Activated T-helper 1 cell treated with anti-CD3 and anti-CD28 coated beads, Interleukin-2, amount 50 U/mL, for 16 hours (primary cell): ENCODE measurements around the gene UTF1.
"Not testable (repeated sequence)": the region's sequence is repeated elsewhere in the genome, so short reads cannot be mapped to it uniquely, and the experiment has no call there.

Experiments
- DNase-seq, 2 donors: peaks; one replicate each; pipeline ENCODE4 v3.0.0-alpha.2; 2020; ENCODE audit warnings: low read depth in 1 of 2, low spot score in 1 of 2

UTF1 gene

GRCh38 chr10:133261726-133262325 is 31.8 kb downstream of the UTF1 start:
- peak; percentile 73 to 81 for DNase-seq

- no peak for DNase-seq
Measured at GRCh38 chr10:133262696-133263095, 32.7 kb downstream of the UTF1 start.

GRCh38 chr10:133263674-133264073 is 33.7 kb downstream of the UTF1 start:
- DNase-seq, result no peak

GRCh38 chr10:133264461-133264860 is 34.4 kb downstream of the UTF1 start:
- no peak for DNase-seq

- DNase-seq, result not testable (repeated sequence)
Measured at GRCh38 chr10:133265052-133265451, 35.0 kb downstream of the UTF1 start.

GRCh38 chr10:133266056-133266795 is 36.2 kb downstream of the UTF1 start:
- no peak for DNase-seq

- DNase-seq, result no peak
Measured at GRCh38 chr10:133267293-133267692, 37.3 kb downstream of the UTF1 start.

GRCh38 chr10:133267829-133268228 is 37.8 kb downstream of the UTF1 start:
- no peak for DNase-seq

- no peak for DNase-seq
Measured at GRCh38 chr10:133268532-133268931, 38.5 kb downstream of the UTF1 start.

- DNase-seq, result no peak
Measured at GRCh38 chr10:133269367-133269766, 39.4 kb downstream of the UTF1 start.

GRCh38 chr10:133270204-133270603 is 40.2 kb downstream of the UTF1 start:
- DNase-seq, result no peak

- DNase-seq, result no peak
Measured at GRCh38 chr10:133270773-133271297, 40.8 kb downstream of the UTF1 start.

GRCh38 chr10:133271521-133272300 is 41.7 kb downstream of the UTF1 start:
- DNase-seq, result no peak

GRCh38 chr10:133272301-133272963 is 42.4 kb downstream of the UTF1 start:
- DNase-seq, result no peak

- DNase-seq, result no peak
Measured at GRCh38 chr10:133272964-133273420, 43.0 kb downstream of the UTF1 start.

- no peak for DNase-seq
Measured at GRCh38 chr10:133273534-133274143, 43.6 kb downstream of the UTF1 start.

- peak; percentile 41 to 80 for DNase-seq
Measured at GRCh38 chr10:133274751-133275683, 45.0 kb downstream of the UTF1 start.

- DNase-seq, result no peak
Measured at GRCh38 chr10:133275684-133276092, 45.7 kb downstream of the UTF1 start.

- DNase-seq, result no peak
Measured at GRCh38 chr10:133276100-133276434, 46.0 kb downstream of the UTF1 start.
